WTC11 (cell line): ENCODE measurements around the gene C6orf136. TPM values are rescaled to one million over a fixed set of nuclear protein-coding genes. Genes with fewer than 3 reads are reported as not detected.

Experiments
- ATAC-seq: fragments of 200-7000 bp; cut with Tn5 transposase; 2 replicates; pipeline ENCODE4 v1.10.0; 2021; ENCODE audit warnings: mild to moderate bottlenecking, moderate library complexity
- CTCF ChIA-PET: fragments of 300-600 bp; sonication (Branson Sonifier 250); formaldehyde crosslinking; loops from one replicate; lab custom pipeline; 2021; ENCODE audit warnings: antibody characterized with exemption; lab: Charles Lee
- POLR2A ChIA-PET: fragments of 350-600 bp; sonication (Branson Sonifier 250); formaldehyde crosslinking; loops from one replicate; lab custom pipeline; 2021; ENCODE audit warnings: antibody characterized with exemption; lab: Charles Lee
- DNase-seq: peaks from one replicate; pipeline ENCODE4 v3.0.0; 2021; ENCODE audit warnings: low spot score
- H3K27ac Mint-ChIP-seq: 2 replicates; pipeline ENCODE4 v1.8.0; 2021; ENCODE audit warnings: mixed read lengths
- H3K27me3 Mint-ChIP-seq: 2 replicates; pipeline ENCODE4 v1.8.0; 2021; ENCODE audit warnings: low read depth, mild to moderate bottlenecking, moderate library complexity, mixed read lengths
- H3K36me3 Mint-ChIP-seq: 2 replicates; pipeline ENCODE4 v1.8.0; 2021; ENCODE audit warnings: mixed read lengths
- H3K4me1 Mint-ChIP-seq: 2 replicates; pipeline ENCODE4 v1.8.0; 2022; ENCODE audit warnings: mixed read lengths
- H3K4me3 Mint-ChIP-seq: 2 replicates; pipeline ENCODE4 v1.8.0; 2021; ENCODE audit warnings: mild to moderate bottlenecking, moderate library complexity, mixed read lengths
- H3K9me3 Mint-ChIP-seq: 2 replicates; pipeline ENCODE4 v1.8.0; 2021; ENCODE audit warnings: mixed read lengths
- AR ChIP-seq: fragments of 250-450 bp; sonication (Bioruptor Pico); IDR thresholded peaks from 2 replicates; pipeline ENCODE4 v1.9.0; 2021; ENCODE audit warnings: mild to moderate bottlenecking
- CBFB ChIP-seq: sonication (generic); formaldehyde crosslinking; IDR thresholded peaks from 2 replicates; pipeline ENCODE4 v1.8.1; 2022; ENCODE audit warnings: mild to moderate bottlenecking, low read depth, missing genetic modification reagents
- CREM ChIP-seq: sonication (generic); formaldehyde crosslinking; IDR thresholded peaks from 2 replicates; pipeline ENCODE4 v1.8.1; 2022; ENCODE audit warnings: mild to moderate bottlenecking, missing genetic modification reagents, moderate library complexity
- E2F4 ChIP-seq: sonication (generic); formaldehyde crosslinking; IDR thresholded peaks from 2 replicates; pipeline ENCODE4 v1.8.1; 2022; ENCODE audit warnings: low read depth, mild to moderate bottlenecking, moderate library complexity, missing genetic modification reagents, borderline replicate concordance
- EMX1 ChIP-seq: fragments of 250-450 bp; sonication (Bioruptor Pico); IDR thresholded peaks from 2 replicates; pipeline ENCODE4 v1.8.0; 2021; ENCODE audit warnings: mild to moderate bottlenecking
- ERG ChIP-seq: fragments of 250-450 bp; sonication (Bioruptor Pico); IDR thresholded peaks from 2 replicates; pipeline ENCODE4 v1.8.0; 2021; ENCODE audit warnings: mild to moderate bottlenecking
- FOXJ3 ChIP-seq: sonication (generic); formaldehyde crosslinking; IDR thresholded peaks from 2 replicates; pipeline ENCODE4 v1.9.0; 2021; ENCODE audit warnings: missing genetic modification reagents, mild to moderate bottlenecking, borderline replicate concordance
- GABPB1 ChIP-seq: sonication (generic); formaldehyde crosslinking; IDR thresholded peaks from 2 replicates; pipeline ENCODE4 v1.8.1; 2023; ENCODE audit warnings: mild to moderate bottlenecking, missing genetic modification reagents
- MAX ChIP-seq: sonication (generic); formaldehyde crosslinking; IDR thresholded peaks from 2 replicates; pipeline ENCODE4 v1.8.0; 2022; ENCODE audit warnings: mild to moderate bottlenecking, missing genetic modification reagents
- MYBL2 ChIP-seq: sonication (generic); formaldehyde crosslinking; IDR thresholded peaks from 2 replicates; pipeline ENCODE4 v1.8.1; 2023; ENCODE audit warnings: mild to moderate bottlenecking, moderate library complexity, missing genetic modification reagents
- NFATC4 ChIP-seq: fragments of 250-450 bp; sonication (Bioruptor Pico); IDR thresholded peaks from 2 replicates; pipeline ENCODE4 v1.9.0; 2021; ENCODE audit warnings: mild to moderate bottlenecking
- PRRX2 ChIP-seq: fragments of 250-450 bp; sonication (Bioruptor Pico); IDR thresholded peaks from 2 replicates; pipeline ENCODE4 v1.8.0; 2021; ENCODE audit warnings: mild to moderate bottlenecking
- RORB ChIP-seq: fragments of 250-450 bp; sonication (Bioruptor Pico); IDR thresholded peaks from 2 replicates; pipeline ENCODE4 v1.9.0; 2021; ENCODE audit warnings: mild to moderate bottlenecking
- SMAD4 ChIP-seq: sonication (generic); formaldehyde crosslinking; IDR thresholded peaks from 2 replicates; pipeline ENCODE4 v1.8.0; 2022; ENCODE audit warnings: mild to moderate bottlenecking, missing genetic modification reagents
- ZNF396 ChIP-seq: fragments of 250-450 bp; sonication (Bioruptor Pico); IDR thresholded peaks from 2 replicates; pipeline ENCODE4 v1.8.0; 2021; ENCODE audit warnings: mild to moderate bottlenecking, moderate library complexity, borderline replicate concordance
- ZNF416 ChIP-seq: fragments of 250-450 bp; sonication (Bioruptor Pico); IDR thresholded peaks from 2 replicates; pipeline ENCODE4 v1.9.0; 2021; ENCODE audit warnings: mild to moderate bottlenecking, inconsistent platforms
- ZNF425 ChIP-seq: fragments of 250-450 bp; sonication (Bioruptor Pico); conservative IDR thresholded peaks from 2 replicates; pipeline ENCODE4 v1.9.0; 2021; ENCODE audit warnings: mild to moderate bottlenecking
- ZNF671 ChIP-seq: fragments of 250-450 bp; sonication (Bioruptor Pico); IDR thresholded peaks from 2 replicates; pipeline ENCODE4 v1.8.0; 2021; ENCODE audit warnings: mild to moderate bottlenecking
- total RNA-seq: library from RNA; stranded (reverse); gene quantifications from 3 replicates; pipeline ENCODE4 v1.2.3, GENCODE V29; 2021
- TF ChIP-seq, protein P1 (sequence below): fragments of 250-450 bp; sonication (Bioruptor Pico); IDR thresholded peaks from 2 replicates; pipeline ENCODE4 v1.9.0; 2021; ENCODE audit warnings: mild to moderate bottlenecking
- TF ChIP-seq, protein P2 (sequence below): sonication (generic); formaldehyde crosslinking; IDR thresholded peaks from 2 replicates; pipeline ENCODE4 v1.8.0; 2023; ENCODE audit warnings: missing genetic modification reagents

The C6orf136 gene
- total RNA-seq, 1 experiment from 2014 or later = 26.5 TPM

DNA sequence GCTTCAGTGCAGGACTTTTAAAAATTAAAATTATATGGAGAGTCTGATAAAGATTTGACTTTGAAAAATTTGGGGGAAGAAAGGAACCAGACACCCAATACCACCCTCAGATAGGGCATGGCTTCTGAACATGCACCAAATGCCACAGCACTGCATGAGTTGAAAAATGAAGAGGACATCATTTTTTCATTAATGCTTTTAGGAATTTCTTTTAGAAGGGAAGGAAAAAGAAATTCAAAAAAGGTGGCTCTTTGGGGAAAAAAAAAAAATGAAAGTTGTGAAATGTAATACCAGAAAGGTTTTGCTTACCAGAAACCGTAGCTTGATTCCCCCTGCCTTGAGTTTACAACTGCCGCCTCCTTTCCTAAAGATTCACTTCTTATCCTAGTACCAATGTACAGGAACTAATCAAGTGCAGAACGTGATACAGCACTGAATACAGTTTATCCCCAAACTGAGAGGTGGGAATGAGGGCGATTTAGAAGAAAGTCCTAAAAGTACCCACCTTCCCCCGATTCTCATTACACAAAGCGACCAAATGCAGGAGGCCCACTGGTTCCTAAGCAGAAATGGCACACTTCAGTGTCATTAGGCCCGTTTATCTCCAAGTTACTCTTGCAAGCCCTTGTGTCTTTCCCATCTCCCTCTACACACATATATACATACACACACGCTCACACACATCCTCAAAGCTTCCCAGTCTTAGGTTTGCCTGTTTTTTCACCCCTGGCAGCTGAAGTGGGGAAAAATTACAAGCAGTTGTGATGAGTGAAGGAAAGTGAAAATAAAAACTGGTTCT is 32.7 kb upstream of the C6orf136 start:
- Mint-ChIP-seq H3K27ac (peak overlapping the region; percentile 100), H3K27me3 (no peaks in the 10 kb centered on the region; the same call in 1 of the 2 replicates), H3K4me1 (peaks cover 42% of the 10 kb centered on the region), H3K36me3 (peaks cover 55% of the 10 kb centered on the region), H3K9me3 (no peaks in the 10 kb centered on the region), H3K4me3 (peak overlapping the region; percentile 96)
- ChIA-PET POLR2A (interaction anchor here (0.6 to 3.2 kb wide), 18 partner anchors 8 to 538 kb away, joined by 3 to 33 read pairs (median 5); partner anchors contain the start of genes ATAT1, DHX16, FLOT1 and MDC1), CTCF (interaction anchor here (0.6 to 4.1 kb wide), 9 partner anchors 12 to 532 kb away, joined by 3 to 15 read pairs (median 5); partner anchors contain the start of gene DHX16)
- TF ChIP-seq PRRX2 (CRISPR knock-in tag) (peak; percentile 79), E2F4 (CRISPR knock-in tag) (no peak), NFATC4 (CRISPR knock-in tag) (peak; percentile 80), SMAD4 (no peak), RORB (CRISPR knock-in tag) (0 out of 2 replicates have a peak, but pooled peaks have one; percentile 17), MYBL2 (CRISPR knock-in tag) (0 out of 2 replicates have a peak, but pooled peaks have one; percentile 16), ZNF416 (CRISPR knock-in tag) (0 out of 2 replicates have a peak, but pooled peaks have one; percentile 34), AR (CRISPR knock-in tag) (peak; percentile 46; the same call in 1 of the 2 replicates), CREM (peak; percentile 12; the same call in 1 of the 2 replicates), ZNF671 (CRISPR knock-in tag) (peak; percentile 81), ERG (peak; percentile 94), MAX (CRISPR knock-in tag) (no peak), EMX1 (CRISPR knock-in tag) (peak; percentile 80; the same call in 1 of the 2 replicates)
- TF ChIP-seq, protein P1, sequence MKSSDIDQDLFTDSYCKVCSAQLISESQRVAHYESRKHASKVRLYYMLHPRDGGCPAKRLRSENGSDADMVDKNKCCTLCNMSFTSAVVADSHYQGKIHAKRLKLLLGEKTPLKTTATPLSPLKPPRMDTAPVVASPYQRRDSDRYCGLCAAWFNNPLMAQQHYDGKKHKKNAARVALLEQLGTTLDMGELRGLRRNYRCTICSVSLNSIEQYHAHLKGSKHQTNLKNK (CRISPR knock-in tag) = peak; percentile 78; the same call in 1 of the 2 replicates
- TF ChIP-seq, protein P2, sequence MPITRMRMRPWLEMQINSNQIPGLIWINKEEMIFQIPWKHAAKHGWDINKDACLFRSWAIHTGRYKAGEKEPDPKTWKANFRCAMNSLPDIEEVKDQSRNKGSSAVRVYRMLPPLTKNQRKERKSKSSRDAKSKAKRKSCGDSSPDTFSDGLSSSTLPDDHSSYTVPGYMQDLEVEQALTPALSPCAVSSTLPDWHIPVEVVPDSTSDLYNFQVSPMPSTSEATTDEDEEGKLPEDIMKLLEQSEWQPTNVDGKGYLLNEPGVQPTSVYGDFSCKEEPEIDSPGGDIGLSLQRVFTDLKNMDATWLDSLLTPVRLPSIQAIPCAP (CRISPR knock-in tag) = no peak
- DNase-seq (no peak), ATAC-seq (no peak)

- ATAC-seq = peak; percentile 63
- H3K27me3 Mint-ChIP-seq = no peaks in the 10 kb centered on the region; the same call in 1 of the 2 replicates
- POLR2A ChIA-PET = interaction anchor here (0.6 to 3.2 kb wide), 19 partner anchors 9 to 785 kb away, joined by 3 to 33 read pairs (median 5); partner anchors contain the start of genes ATAT1, DHX16, FLOT1 and MDC1
- H3K4me3 Mint-ChIP-seq = peak overlapping the region; percentile 96
- CTCF ChIA-PET = interaction anchor here (0.6 to 4.1 kb wide), 9 partner anchors 11 to 531 kb away, joined by 3 to 15 read pairs (median 4); no protein-coding TSS in a partner anchor
- peaks cover 42% of the 10 kb centered on the region for H3K4me1 Mint-ChIP-seq
- peak overlapping the region; percentile 100 for H3K27ac Mint-ChIP-seq
- peaks cover 55% of the 10 kb centered on the region for H3K36me3 Mint-ChIP-seq
- H3K9me3 Mint-ChIP-seq = no peaks in the 10 kb centered on the region
- DNase-seq = peak; percentile 76
- peak; percentile 94 for TF ChIP-seq GABPB1
- peak; percentile 40; the same call in 1 of the 2 replicates for TF ChIP-seq ZNF425 (CRISPR knock-in tag)
- TF ChIP-seq FOXJ3 (CRISPR knock-in tag) = no peak
- TF ChIP-seq ZNF396 (CRISPR knock-in tag) = no peak
- TF ChIP-seq SMAD4 = no peak
- TF ChIP-seq CREM = 0 out of 2 replicates have a peak, but pooled peaks have one; percentile 12
- TF ChIP-seq CBFB (CRISPR knock-in tag) = no peak
- peak; percentile 17; the same call in 1 of the 2 replicates for TF ChIP-seq ERG
Measured at GRCh38 chr6:30614843-30615218, 32.1 kb upstream of the C6orf136 start.
